AG10803 (cell line): ENCODE measurements around the gene UBE2S.
"Not testable (repeated sequence)": the region's sequence is repeated elsewhere in the genome, so short reads cannot be mapped to it uniquely, and the experiment has no call there.

Experiments used
- DNase-seq: peaks from one replicate; pipeline ENCODE4 v3.0.0; 2010; ENCODE audit warnings: low read depth
- H3K4me3 ChIP-seq: 2 replicates; pipeline ENCODE4 v1.5.1; 2011; ENCODE audit warnings: mild to moderate bottlenecking, low read length, control low read depth
- CTCF ChIP-seq: conservative IDR thresholded peaks from 2 replicates; pipeline ENCODE4 v1.5.1; 2011; ENCODE audit warnings: mild to moderate bottlenecking, low read length, control low read depth, inconsistent platforms

Gene UBE2S

GRCh38 chr19:55402509-55402908, 5.1 kb downstream of the UBE2S start:
- no peak for TF ChIP-seq CTCF
- no peak overlapping the region for H3K4me3 ChIP-seq
- DNase-seq: no peak

GRCh38 chr19:55401390-55401789, 6.2 kb downstream of the UBE2S start:
- H3K4me3 ChIP-seq, DNase-seq: not testable (repeated sequence)

- DNase-seq: no peak
- no peak for TF ChIP-seq CTCF
- no peak overlapping the region for H3K4me3 ChIP-seq
These were observed 7.1 kb downstream of the UBE2S start for GRCh38 chr19:55400281-55401087.

- DNase-seq: no peak
These were observed 9.2 kb downstream of the UBE2S start for GRCh38 chr19:55398200-55398925.

GRCh38 chr19:55392820-55393761, 14.5 kb downstream of the UBE2S start:
- DNase-seq: no peak
- H3K4me3 ChIP-seq: no peak overlapping the region
- no peak for TF ChIP-seq CTCF

More at GRCh38 chr19:55398200-55398925, 9.2 kb downstream of the UBE2S start:
- no peak overlapping the region for H3K4me3 ChIP-seq
- no peak for TF ChIP-seq CTCF

GRCh38 chr19:55391702-55392615, 15.6 kb downstream of the UBE2S start:
- DNase-seq: peak; percentile 44
- no peak for TF ChIP-seq CTCF
- no peak overlapping the region for H3K4me3 ChIP-seq
